Neural cell (in vitro differentiated cells): ENCODE measurements around the gene CPSF4L. TPM values are rescaled to one million over a fixed set of nuclear protein-coding genes. Genes with fewer than 3 reads are reported as not detected.

ENCODE experiments used
- H2AFZ ChIP-seq: fragments of 200-600, 300-800 bp; sonication (generic), shearing (Covaris generic); 2 replicates; pipeline ENCODE4 v1.6.0; 2014; ENCODE audit warnings: low read depth, mild to moderate bottlenecking, antibody characterized with exemption, low read length, moderate library complexity
- H3F3A ChIP-seq: fragments of 200-600 bp; shearing (Covaris generic); 2 replicates; pipeline ENCODE4 v1.6.1; 2016; ENCODE audit warnings: mild to moderate bottlenecking, moderate library complexity, mixed read lengths, antibody characterized with exemption, low read length; ENCODE audit not compliant: insufficient read depth, poor library complexity, severe bottlenecking
- H3K27ac ChIP-seq: fragments of 200-600, 300-800 bp; sonication (generic), shearing (Covaris generic); 2 replicates; pipeline ENCODE4 v1.5.1; 2014; ENCODE audit warnings: mild to moderate bottlenecking, low read length, moderate library complexity
- H3K27me3 ChIP-seq: fragments of 300-800, 200-600 bp; sonication (generic), shearing (Covaris generic); 2 replicates; pipeline ENCODE4 v1.6.0; 2014; ENCODE audit warnings: mild to moderate bottlenecking, low read depth, low read length, moderate library complexity; ENCODE audit not compliant: insufficient read depth
- H3K36me3 ChIP-seq: fragments of 300-800, 200-600 bp; sonication (generic), shearing (Covaris generic); 2 replicates; pipeline ENCODE4 v1.5.1; 2014; ENCODE audit warnings: mild to moderate bottlenecking, antibody characterized with exemption, low read length, moderate library complexity; ENCODE audit not compliant: insufficient read depth
- H3K4me2 ChIP-seq: fragments of 300-800, 200-600 bp; sonication (generic), shearing (Covaris generic); 2 replicates; pipeline ENCODE4 v1.6.0; 2014; ENCODE audit warnings: mild to moderate bottlenecking, low read length
- H3K4me3 ChIP-seq: fragments of 300-800, 200-600 bp; sonication (generic), shearing (Covaris generic); 2 replicates; pipeline ENCODE4 v1.5.1; 2014; ENCODE audit warnings: mild to moderate bottlenecking, low read length, moderate library complexity
- H3K79me2 ChIP-seq: fragments of 200-600 bp; shearing (Covaris generic); replicated peaks from 2 replicates; pipeline ENCODE4 v1.6.0; 2014; ENCODE audit warnings: mild to moderate bottlenecking, low read length, moderate library complexity; ENCODE audit not compliant: insufficient read depth
- H3K9ac ChIP-seq: fragments of 300-800, 200-600 bp; sonication (generic), shearing (Covaris generic); 2 replicates; pipeline ENCODE4 v1.6.1; 2016; ENCODE audit warnings: mild to moderate bottlenecking, low read length, mixed read lengths
- H3K9me2 ChIP-seq: fragments of 200-600 bp; shearing (Covaris generic); 2 replicates; pipeline ENCODE4 v1.6.1; 2016; ENCODE audit warnings: mild to moderate bottlenecking, low read length, mixed read lengths; ENCODE audit not compliant: insufficient read depth
- H3K9me3 ChIP-seq: fragments of 200-600, 300-800 bp; sonication (generic), shearing (Covaris generic); 2 replicates; pipeline ENCODE4 v1.6.1; 2016; ENCODE audit warnings: mild to moderate bottlenecking, mixed run types, low read length, moderate library complexity, mixed read lengths
- H4K20me1 ChIP-seq: fragments of 200-600 bp; shearing (Covaris generic); 2 replicates; pipeline ENCODE4 v1.6.1; 2016; ENCODE audit warnings: mild to moderate bottlenecking, mixed run types; ENCODE audit not compliant: insufficient read depth
- EP300 ChIP-seq: fragments of 450-650 bp; conservative IDR thresholded peaks from 2 replicates; pipeline ENCODE4 v1.6.1; 2014; ENCODE audit warnings: antibody characterized with exemption, mild to moderate bottlenecking, moderate library complexity; ENCODE audit not compliant: poor library complexity, severe bottlenecking
- EZH2 ChIP-seq: fragments of 200-600, 300-800 bp; shearing (Covaris generic), sonication (generic); IDR thresholded peaks from 2 replicates; pipeline ENCODE4 v1.6.1; 2014; ENCODE audit warnings: antibody characterized with exemption, low read length, borderline replicate concordance, mild to moderate bottlenecking; ENCODE audit not compliant: insufficient read depth, poor library complexity, severe bottlenecking
- MXI1 ChIP-seq: fragments of 450-650 bp; conservative IDR thresholded peaks from 2 replicates; pipeline ENCODE4 v1.6.1; 2014; ENCODE audit warnings: antibody characterized with exemption, mild to moderate bottlenecking; ENCODE audit not compliant: poor library complexity, severe bottlenecking
- POLR2AphosphoS5 ChIP-seq: IDR thresholded peaks from 2 replicates; pipeline ENCODE4 v1.6.1; 2012
- RAD21 ChIP-seq: fragments of 450-650 bp; conservative IDR thresholded peaks from 2 replicates; pipeline ENCODE4 v1.6.1; 2014; ENCODE audit warnings: antibody characterized with exemption, mild to moderate bottlenecking, moderate library complexity
- SMC3 ChIP-seq: fragments of 450-650 bp; conservative IDR thresholded peaks from 2 replicates; pipeline ENCODE4 v1.6.1; 2014; ENCODE audit warnings: antibody characterized with exemption, mild to moderate bottlenecking, moderate library complexity; ENCODE audit not compliant: poor library complexity
- TAF1 ChIP-seq: IDR thresholded peaks from 2 replicates; pipeline ENCODE4 v1.6.1; 2012; ENCODE audit warnings: low read depth
- polyA plus RNA-seq: library from polyadenylated mRNA; depleted of rRNA; stranded (reverse); fragments of >200 nt; gene quantifications from 2 replicates; pipeline ENCODE4 v1.2.3, GENCODE V29; 2014
- TF ChIP-seq, protein P1 (sequence below): IDR thresholded peaks from 2 replicates; pipeline ENCODE4 v1.6.1; 2012; ENCODE audit warnings: borderline replicate concordance
- TF ChIP-seq, protein P2 (sequence below): fragments of 450-650 bp; IDR thresholded peaks from 2 replicates; pipeline ENCODE4 v1.5.1; 2014; ENCODE audit warnings: antibody characterized with exemption, mild to moderate bottlenecking, moderate library complexity; ENCODE audit not compliant: poor library complexity, severe bottlenecking

The CPSF4L gene
- polyA plus RNA-seq, 1 donor from 2014 or later = not detected

- no peak overlapping the region for H3K27ac ChIP-seq
- no peaks in the 10 kb centered on the region for H3F3A ChIP-seq
- H3K79me2 ChIP-seq = peaks cover 6% of the 10 kb centered on the region
- TF ChIP-seq POLR2AphosphoS5 (no peak), MXI1 (no peak), SMC3 (no peak), TAF1 (no peak), EP300 (no peak), RAD21 (no peak), EZH2 (no peak)
- TF ChIP-seq, protein P1, sequence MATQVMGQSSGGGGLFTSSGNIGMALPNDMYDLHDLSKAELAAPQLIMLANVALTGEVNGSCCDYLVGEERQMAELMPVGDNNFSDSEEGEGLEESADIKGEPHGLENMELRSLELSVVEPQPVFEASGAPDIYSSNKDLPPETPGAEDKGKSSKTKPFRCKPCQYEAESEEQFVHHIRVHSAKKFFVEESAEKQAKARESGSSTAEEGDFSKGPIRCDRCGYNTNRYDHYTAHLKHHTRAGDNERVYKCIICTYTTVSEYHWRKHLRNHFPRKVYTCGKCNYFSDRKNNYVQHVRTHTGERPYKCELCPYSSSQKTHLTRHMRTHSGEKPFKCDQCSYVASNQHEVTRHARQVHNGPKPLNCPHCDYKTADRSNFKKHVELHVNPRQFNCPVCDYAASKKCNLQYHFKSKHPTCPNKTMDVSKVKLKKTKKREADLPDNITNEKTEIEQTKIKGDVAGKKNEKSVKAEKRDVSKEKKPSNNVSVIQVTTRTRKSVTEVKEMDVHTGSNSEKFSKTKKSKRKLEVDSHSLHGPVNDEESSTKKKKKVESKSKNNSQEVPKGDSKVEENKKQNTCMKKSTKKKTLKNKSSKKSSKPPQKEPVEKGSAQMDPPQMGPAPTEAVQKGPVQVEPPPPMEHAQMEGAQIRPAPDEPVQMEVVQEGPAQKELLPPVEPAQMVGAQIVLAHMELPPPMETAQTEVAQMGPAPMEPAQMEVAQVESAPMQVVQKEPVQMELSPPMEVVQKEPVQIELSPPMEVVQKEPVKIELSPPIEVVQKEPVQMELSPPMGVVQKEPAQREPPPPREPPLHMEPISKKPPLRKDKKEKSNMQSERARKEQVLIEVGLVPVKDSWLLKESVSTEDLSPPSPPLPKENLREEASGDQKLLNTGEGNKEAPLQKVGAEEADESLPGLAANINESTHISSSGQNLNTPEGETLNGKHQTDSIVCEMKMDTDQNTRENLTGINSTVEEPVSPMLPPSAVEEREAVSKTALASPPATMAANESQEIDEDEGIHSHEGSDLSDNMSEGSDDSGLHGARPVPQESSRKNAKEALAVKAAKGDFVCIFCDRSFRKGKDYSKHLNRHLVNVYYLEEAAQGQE = no peak
- TF ChIP-seq, protein P2, sequence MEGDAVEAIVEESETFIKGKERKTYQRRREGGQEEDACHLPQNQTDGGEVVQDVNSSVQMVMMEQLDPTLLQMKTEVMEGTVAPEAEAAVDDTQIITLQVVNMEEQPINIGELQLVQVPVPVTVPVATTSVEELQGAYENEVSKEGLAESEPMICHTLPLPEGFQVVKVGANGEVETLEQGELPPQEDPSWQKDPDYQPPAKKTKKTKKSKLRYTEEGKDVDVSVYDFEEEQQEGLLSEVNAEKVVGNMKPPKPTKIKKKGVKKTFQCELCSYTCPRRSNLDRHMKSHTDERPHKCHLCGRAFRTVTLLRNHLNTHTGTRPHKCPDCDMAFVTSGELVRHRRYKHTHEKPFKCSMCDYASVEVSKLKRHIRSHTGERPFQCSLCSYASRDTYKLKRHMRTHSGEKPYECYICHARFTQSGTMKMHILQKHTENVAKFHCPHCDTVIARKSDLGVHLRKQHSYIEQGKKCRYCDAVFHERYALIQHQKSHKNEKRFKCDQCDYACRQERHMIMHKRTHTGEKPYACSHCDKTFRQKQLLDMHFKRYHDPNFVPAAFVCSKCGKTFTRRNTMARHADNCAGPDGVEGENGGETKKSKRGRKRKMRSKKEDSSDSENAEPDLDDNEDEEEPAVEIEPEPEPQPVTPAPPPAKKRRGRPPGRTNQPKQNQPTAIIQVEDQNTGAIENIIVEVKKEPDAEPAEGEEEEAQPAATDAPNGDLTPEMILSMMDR = no peak
- no peak overlapping the region for H3K4me3 ChIP-seq
- H3K9me2 ChIP-seq = no peaks in the 10 kb centered on the region
- H2AFZ ChIP-seq = no peak overlapping the region
- no peaks in the 10 kb centered on the region for H3K9me3 ChIP-seq
- H3K9ac ChIP-seq = no peak overlapping the region
- no peak overlapping the region for H3K4me2 ChIP-seq
- H3K27me3 ChIP-seq = no peaks in the 10 kb centered on the region
- no peaks in the 10 kb centered on the region for H4K20me1 ChIP-seq
- no peaks in the 10 kb centered on the region for H3K36me3 ChIP-seq
These were observed 21.1 kb downstream of the CPSF4L start for GRCh38 chr17:73240561-73240960.

- Histone ChIP-seq H3K36me3 (no peaks in the 10 kb centered on the region), H3K79me2 (peaks cover 14% of the 10 kb centered on the region), H3K9me2 (no peaks in the 10 kb centered on the region), H3K4me3 (peak overlapping the region; percentile 46), H3F3A (no peaks in the 10 kb centered on the region), H3K9me3 (no peaks in the 10 kb centered on the region), H3K27ac (no peak overlapping the region), H2AFZ (no peak overlapping the region), H3K27me3 (no peaks in the 10 kb centered on the region), H3K9ac (no peak overlapping the region), H3K4me2 (no peak overlapping the region), H4K20me1 (no peaks in the 10 kb centered on the region)
- no peak for TF ChIP-seq TAF1
- TF ChIP-seq EZH2 = no peak
- no peak for TF ChIP-seq RAD21
- no peak for TF ChIP-seq SMC3
- no peak for TF ChIP-seq EP300
- TF ChIP-seq, protein P2 = no peak
- TF ChIP-seq MXI1 = no peak
- no peak for TF ChIP-seq POLR2AphosphoS5
- TF ChIP-seq, protein P1 = no peak
These were observed 24.0 kb downstream of the CPSF4L start for GRCh38 chr17:73237714-73238113.
